Stimulated activated CD4-positive, alpha-beta T cell treated with anti-CD3 and anti-CD28 coated beads, Interleukin-15, amount 100 ng/mL, for 24 hours (primary cell): ENCODE measurements around the gene TOR1B.
"Not testable (repeated sequence)": the region's sequence is repeated elsewhere in the genome, so short reads cannot be mapped to it uniquely, and the experiment has no call there.

Source experiments
- DNase-seq: peaks from one replicate; pipeline ENCODE4 v3.0.0-alpha.2; 2020

Gene TOR1B

DNA sequence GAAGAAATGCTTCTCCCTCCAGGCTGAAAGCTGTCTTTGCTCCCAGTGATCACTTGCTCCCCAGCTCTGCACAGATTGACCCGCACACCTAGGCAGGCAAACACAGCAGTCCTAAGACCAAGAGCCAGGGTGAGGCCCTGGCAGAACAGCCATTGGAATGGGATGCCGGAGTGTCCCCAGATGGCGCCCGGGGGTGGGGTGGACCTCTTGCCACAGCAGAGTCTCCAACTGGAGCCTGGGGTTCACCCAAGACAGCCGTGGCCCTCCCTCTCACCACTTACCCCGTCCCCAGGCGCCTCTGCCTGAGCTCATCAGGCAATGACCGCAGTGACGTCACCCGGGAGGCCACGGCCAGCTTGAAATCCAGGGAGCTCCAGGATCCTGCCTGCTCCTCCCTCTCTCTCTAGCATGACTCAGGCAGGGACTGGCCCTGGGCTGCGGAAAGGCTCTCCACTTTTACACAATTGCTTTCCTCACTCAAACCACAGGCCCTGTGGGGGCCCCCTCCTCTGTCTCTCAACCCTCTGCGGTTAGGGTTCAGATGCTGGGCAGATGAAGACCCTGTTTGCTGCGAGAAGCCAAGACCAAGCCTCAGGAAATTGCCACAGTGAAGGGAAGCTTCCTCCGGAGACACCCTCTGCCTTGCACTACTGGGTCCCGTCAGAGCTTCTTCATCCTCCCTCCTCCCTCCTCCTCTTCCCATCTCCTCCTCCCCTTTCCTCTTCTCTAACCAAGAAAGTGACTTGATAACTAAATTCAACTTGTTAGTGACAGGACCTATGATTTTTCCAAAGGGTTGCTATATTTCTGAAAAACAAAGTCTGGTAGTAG, 25.8 kb upstream of the TOR1B start:
- peak; percentile 80 for DNase-seq

DNA sequence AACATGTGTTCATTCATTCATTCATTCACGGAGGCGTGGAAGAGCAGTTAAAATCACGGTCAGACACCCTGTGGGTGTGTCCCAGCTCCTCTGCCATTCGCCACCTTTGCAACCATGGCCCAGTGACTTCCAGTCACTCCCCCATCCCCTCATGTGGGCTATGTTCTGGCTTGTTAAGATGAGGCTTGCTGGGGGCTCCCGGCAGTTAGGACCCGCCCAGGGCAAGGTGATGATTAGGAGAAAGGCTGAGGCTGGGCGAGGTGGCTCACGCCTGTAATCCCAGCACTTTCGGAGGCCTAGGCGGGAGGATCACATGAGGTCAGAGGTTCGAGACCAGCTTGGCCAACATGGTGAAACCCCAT, 25.2 kb upstream of the TOR1B start:
- no peak for DNase-seq

DNA sequence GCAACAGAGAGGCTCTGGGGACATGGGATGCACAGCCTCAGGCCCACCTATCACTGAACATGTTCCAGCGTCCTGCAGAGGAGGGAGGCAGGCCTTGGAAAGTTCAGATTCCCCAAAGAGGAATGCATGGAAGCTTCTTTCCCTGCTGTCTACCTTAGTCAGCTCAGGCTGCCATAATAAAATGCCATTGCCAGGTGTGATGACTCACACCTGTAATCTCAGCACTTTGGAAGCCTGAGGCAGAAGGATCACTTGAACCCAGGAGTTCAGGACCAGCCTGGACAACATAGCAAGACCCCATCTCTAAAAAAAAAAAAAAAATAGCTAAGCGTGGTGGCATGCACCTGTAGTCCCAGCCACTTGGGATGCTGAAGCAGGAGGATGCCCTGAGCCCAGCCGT, 24.5 kb upstream of the TOR1B start:
- no peak for DNase-seq

DNA sequence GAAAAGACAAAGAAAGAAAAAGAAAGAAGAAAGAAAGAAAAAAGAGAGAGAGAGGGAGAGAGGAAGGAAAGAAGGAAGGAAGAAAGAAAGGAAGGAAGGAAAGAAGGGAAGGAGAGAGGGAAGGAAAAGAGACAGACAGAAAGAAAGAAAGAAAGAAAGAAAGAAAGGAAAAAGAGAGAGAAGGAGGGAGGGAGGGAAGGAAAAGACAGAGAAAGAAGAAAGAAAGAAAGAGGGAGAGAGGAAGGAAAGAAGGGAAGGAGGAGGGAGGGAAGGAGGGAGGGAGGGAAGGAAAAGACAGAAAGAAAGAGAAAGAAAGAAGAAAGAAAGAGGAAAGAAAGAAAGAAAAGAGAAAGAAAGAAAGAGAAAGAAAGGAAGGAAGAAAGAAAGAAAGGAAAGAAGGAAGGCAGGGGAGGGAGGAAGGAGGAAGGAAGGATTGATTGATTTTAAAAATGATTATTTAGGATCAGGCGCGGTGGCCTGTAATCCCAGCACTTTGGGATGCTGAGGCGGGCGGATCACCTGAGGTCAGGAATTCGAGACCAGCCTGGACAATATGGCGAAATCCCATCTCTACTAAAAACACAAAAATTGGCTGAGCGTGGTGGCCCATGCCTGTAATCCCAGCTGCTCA, 23.3 kb upstream of the TOR1B start:
- no peak for DNase-seq

DNA sequence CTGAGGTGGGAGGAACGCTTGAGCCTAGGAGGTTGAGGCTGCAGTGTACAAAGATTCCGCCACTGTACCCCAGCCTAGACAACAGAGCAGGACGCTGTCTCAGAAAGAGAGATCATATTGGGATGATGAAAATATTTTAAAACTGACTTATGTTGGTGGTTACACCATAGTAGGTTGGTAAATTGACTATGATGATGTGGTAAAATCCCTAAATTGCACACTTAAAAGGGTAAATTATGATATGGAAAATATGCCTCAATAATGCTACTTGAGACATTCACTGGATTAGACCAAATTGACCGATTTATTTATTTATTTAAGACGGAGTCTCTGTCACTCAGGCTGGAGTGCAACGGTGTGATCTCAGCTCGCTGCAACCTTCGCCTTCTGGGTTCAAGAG, 21.9 kb upstream of the TOR1B start:
- DNase-seq: no peak

DNA sequence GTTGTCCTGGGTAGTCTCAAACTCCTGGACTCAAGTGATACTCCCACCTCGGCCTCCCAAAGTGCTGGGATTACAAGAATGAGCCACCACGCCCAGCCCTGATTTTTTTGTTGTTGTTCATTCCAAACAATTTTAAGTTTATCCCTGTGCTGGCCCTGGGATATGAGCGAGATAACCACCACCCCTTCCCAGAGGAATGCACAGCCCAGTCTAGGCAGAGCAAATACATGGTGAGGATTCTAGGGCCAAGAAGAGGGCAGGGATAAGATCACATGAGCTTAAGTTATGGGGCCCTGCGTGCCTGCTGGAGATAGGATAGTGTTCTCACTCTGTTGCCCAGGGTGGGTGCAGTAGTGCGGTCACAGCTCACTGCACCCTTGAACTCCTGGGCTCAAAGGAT, 21.0 kb upstream of the TOR1B start:
- DNase-seq: no peak

DNA sequence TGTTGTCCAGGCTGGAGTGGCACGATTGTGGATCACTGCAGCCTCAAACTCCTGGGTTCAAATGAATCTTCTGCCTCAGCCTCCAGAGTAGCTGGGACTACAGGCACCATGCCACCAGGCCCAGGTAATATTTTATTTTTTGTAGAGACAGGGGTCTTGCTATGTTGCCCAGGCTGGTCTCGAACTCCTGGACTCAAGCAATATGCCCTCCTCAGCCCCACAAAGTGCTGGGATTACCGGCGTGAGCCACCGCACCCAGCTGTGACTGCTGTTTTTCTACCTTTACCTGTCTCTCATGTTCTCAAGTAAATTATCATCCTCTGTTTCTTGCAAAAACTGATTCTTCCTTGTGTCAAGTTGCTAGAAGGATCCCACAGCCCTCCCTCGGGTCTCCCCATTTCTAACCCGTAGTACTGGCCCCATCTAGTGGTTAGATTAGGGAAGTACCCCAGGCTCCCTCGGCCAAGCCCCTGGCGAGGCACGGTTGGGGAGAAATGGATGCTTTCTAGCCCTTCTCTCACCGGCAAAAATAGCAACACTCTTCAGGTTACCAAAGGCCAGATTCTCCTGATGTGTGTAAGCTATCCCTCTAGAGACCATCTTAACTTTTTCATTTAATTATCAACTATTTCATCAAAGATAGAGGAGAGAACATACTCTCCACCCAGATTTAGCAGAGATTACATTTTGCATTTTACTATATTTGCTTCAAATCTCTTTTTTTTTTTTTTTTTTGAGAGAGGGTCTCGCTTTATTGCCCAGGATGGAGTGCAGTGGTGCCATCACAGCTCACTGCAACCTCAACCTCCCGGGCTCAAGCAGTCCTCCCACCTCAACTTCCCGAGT, 19.2 kb upstream of the TOR1B start:
- peak; percentile 79 for DNase-seq

DNA sequence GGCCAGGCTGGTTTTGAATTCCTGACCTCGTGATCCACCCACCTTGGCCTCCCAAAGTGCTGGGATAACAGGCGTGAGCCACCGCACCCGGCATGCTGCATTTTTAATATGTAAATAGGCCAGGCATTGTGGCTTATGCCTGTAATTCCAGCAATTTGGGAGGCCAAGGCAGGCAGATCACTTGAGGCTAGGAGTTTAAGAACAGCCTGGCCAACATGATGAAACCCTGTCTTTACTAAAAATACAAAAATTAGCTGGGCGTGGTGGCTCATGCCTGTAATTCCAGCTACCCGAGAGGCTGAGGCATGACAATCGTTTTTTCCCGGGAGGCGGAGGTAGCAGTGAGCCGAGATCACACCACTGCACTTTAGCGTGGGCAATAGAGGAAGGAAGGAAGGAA, 18.0 kb upstream of the TOR1B start:
- DNase-seq: not testable (repeated sequence)

DNA sequence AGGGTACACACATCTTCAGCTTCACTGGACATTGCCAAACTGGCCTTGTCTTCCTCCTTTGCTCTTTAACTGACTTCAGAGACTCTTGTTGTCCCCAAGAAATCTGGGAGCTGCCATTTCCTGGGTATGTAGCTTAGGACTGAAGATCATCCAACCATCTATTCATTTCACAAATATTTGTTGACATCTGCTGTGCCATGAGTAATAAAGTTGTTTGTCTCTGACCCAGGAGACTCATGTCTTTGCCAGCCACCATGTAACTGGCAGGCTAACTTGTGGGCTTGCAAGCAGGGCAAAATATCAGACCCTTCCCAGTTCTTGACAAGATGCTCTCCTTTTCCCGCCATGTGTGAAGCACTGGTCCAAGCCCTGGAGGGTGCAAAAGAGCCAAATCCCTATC, 17.1 kb upstream of the TOR1B start:
- DNase-seq: no peak

DNA sequence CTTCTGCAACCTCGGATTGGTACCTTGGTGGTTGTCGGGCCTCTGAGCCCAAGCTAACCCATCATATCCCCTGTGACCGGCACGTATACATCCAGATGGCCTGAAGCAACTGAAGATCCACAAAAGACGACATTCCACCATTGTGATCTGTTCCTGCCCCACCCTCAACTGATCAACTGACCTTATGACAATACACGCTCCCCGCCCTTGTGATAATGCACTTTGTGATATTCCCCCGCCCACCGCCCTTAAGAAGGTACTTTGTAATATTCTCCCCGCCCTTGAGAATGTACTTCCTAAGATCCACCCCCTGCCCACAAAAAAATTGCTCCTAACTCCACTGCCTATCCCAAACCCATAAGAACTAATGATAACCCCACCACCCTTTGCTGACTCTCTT, 16.5 kb upstream of the TOR1B start:
- DNase-seq: no peak

DNA sequence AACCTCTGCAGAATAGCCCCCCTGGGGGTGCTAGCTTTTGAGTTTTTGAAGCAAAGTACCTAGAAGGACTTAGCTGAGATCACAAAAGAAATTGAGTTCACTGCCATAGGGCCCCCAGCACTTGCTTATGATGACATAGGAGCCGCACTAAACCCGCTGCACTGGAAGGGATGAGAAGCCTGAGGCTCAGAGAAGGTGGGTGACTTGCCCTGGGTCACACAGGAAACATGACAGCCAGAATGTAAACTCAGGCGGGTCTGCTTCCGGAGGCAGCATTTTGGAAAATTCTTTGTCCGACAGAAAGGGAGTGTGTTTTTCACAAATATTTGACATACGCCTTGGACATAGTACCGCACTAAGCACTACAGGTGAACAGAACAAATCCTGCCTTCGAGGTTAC, 8.4 kb upstream of the TOR1B start:
- DNase-seq: no peak

DNA sequence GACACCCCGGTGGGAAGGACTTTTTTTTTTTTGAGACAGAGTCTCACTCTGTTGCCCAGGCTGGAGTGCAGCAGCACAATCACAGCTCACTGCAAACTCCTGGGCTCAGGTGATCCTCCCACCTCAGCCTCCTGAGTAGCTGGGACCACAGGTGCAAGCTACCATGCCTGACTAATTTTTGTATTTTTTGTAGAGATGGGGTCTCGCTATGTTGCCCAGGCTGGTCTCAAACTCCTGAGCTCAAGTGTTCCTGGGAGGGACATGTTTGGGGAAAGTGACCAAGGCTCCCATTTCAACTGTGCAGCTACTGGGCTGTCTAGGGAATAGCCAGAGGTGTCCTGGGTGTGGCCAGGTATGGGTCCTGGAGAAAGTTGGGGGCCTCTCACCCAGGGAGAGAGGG, 7.0 kb upstream of the TOR1B start:
- DNase-seq: not testable (repeated sequence)

DNA sequence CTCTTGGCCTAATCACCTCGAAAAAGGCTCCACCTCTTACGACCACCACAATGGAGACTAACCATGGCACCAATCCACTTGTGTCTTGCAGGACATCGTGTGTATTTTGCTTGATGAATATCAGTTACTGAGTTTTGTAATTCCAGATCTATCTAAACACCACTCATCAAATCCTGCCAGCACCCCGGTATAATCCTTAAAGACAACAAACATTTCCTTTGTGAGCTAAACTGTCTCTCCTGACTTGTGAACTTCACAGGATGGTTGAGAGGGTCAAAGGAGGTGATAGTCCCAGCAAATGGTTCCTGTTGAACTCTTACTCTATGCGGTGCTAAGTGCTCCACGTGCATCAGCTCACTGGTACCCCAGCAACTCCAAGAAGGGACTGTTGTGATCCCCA, 4.0 kb upstream of the TOR1B start:
- no peak for DNase-seq

DNA sequence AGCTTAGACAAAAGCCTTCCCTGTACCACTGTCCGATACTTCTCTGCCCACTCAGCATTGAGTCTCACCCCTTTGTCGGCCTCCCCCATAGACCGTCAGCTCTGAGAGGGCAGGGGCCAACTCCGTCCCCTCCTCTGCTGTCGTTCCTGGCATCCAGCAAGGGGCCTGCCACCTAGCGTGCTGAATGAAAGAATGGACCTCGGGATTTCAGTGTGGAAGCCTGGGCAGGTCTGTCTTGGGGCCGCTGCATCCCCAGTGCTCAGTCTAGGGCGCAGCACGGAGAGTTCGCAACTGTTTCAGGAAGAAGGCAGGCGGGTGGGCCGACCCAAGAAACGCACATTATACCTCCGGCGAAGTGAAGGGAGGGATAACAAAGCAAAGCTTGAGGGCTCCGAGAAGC, 1.5 kb upstream of the TOR1B start:
- DNase-seq: no peak

DNA sequence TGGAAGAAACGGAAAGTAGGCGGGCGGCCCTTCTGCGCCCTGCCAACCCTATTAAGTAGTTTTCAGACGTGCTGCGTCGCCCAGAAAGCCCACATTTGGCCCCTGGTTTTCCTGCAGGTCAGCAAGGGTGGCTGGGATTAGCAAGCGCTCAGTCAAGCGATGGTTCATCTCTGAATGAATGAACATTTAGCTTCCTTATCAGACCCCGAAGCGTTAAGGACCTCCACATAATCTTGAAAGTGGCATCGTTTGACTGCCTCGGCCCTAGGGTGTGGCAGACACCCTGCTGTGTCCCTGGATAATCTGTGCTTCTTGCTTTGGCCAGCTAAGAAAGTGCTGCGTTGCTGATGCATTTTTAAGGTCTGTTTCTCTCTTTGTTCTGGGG, 684 bp downstream of the TOR1B start:
- peak; percentile 12 for DNase-seq

DNA sequence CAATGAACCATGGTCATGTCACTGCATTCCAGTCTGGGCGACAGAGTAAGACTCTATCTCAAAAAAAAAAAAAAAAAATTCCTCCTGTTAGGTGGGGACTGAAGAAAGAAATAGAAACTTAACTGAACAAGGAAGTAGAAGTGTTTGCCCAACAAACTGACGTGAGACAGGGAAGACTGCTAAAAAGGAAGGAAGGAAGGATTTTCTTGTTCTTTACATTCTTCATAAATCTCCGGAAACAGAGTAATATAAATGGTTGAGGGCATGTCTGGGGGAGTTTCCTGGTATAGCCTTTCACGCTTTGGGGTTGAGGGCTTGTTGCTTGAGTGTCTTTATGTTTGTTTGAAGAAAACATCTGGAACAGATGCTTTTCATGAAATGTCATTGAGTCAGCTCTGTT, 3.1 kb downstream of the TOR1B start:
- DNase-seq: no peak

DNA sequence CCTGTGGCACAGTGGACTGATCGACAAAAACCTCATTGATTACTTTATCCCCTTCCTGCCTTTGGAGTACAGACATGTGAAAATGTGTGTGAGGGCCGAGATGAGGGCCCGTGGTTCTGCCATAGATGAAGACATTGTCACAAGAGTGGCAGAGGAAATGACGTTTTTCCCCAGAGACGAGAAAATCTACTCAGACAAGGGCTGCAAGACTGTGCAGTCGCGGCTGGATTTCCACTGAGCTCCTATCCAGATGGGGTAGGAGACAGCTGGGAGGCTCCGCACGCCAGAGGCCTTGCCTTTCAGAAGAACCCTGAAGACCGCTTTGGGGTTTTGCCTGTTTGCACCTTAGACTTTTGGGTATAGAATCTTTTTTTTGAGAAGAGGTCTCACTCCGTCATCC, 6.4 kb downstream of the TOR1B start:
- no peak for DNase-seq

DNA sequence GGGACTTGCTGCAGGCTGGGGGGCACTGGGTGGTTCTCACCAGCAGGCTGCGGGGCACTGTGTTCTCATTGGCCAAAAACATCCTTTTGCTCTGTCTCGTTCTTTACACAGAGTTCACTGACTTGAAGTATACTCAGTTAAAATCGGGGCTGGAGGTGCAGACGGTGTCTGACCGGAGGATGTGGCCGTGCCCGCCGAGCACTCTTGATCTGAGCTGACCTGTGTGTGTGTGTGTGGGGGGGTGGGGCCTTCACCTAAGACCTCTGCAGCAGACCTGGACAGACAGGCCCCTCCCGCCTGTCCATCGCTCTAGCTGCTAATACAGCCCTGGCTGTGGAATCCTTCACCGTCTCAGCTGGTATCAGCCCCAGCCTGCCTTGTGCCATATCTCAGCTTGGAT, 7.1 kb downstream of the TOR1B start:
- DNase-seq: no peak

DNA sequence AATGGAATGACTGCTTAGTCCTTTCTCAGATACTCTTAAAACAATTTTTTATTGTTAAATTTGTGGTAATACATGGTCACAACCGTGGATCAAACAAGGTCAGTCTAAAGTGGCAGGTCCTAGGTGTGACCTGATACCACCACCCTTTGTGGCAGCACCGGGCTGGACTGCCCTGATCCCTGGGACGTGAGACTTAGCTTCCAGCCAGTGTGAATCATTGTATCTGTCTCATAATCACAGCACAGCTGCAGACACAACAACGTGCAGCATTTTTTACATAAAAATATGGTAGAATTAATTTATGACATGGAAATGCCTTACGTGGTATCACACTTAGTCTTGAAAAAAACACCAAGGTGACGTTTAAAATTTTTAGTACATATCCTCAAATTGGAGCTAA, 7.8 kb downstream of the TOR1B start:
- no peak for DNase-seq

DNA sequence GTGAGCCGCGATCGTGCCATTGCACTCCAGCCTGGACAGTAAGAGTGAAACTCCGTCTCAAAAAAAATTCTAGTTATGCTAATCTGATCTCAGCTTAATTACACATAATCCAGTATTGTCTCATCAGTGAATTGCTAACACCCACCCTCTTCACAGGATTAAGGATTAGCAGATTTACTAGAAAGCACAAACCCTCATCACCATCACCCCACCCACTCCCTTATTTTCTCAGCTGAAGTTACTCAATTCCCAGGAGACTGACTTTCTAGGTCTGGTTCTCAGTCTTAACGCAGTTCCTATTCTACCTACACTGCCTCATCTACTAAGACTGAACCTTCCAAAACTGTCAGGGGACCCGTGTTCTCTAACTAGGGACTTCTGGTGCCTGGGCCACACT, 9.0 kb downstream of the TOR1B start:
- no peak for DNase-seq

DNA sequence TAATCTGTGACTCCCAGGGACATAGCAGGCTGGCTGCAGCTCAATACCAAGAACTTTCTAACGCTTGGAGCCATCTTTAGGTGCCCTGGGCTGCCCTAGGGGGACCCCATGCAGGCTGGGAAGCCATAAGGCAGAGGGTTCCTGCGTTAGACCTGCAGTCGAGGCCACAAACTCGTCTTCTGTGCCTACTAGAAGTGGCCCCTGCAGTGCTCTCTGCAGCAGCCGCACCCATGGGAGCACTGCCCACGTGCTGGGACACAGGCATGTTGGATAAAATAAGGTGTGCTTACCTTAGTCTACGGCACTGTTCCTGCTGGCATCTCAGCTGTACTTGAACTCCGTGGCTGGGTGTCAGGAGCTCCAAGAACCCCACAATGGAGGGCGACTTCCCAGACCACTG, 9.4 kb downstream of the TOR1B start:
- DNase-seq: no peak

DNA sequence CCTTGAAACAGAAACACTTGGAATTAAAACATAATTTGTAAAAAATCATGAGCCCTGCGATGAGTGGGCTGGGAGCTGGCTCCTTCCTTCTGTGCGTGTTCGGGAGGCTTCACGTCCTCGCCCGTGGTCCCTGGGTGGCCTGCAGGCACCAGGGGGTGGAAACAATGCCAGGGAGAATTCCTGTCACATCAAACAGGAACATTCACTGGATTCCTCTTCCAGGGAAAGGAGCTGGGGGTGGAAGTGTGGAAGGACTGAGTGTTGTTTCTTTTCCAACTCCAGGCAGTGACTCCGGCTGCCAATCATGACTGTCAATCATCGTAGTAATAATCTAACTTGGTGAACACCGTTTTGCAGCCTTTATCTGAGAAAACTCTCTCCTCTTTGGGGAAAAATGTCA, 10.7 kb downstream of the TOR1B start:
- no peak for DNase-seq

DNA sequence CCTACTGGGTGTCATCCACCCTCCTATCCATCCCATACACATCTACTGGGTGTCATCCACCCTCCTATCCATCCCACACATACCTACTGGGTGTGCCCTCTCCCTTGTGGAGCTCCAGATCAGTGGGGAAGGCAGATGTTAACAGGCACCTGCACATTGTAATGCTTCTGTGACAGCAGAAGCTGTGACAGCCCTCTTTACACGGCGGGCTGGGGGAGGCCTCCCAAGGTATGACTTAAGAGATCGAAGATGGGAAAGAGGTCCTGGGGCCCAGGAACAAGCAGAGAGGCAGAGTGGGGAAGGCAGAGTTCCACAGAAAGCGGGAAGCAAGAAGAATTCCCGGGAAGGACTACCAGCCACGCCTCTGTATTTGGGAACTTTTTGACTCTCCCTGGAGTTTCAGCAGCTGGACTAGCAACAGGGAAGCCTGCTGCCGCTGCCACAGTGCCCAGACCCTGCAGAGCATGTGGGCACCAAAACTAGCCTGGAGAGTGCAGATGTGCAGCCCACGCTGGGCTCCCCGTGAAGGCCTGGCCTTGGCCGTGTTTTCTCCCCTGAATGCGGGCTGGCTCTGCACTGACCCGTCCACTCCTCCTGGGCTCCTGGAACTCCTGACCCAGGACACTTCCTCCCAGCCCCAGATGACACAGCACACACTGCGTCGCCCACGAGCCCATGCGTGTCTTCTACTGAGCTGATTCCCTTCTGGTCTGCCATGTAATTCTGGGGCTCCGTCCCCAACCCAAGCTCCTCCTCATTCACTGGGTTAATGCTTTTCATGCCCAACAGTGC, 11.6 kb downstream of the TOR1B start:
- DNase-seq: no peak
